Lung (tissue), 12 donors: ENCODE measurements around the gene GPR152. TPM values are rescaled to one million over a fixed set of nuclear protein-coding genes. Genes with fewer than 3 reads are reported as not detected.

Source experiments
- ATAC-seq: fragments of 200-7000 bp; cut with Tn5 transposase; one replicate; pipeline ENCODE4 v1.9.1; 2020; ENCODE audit warnings: moderate number of reproducible peaks; ENCODE audit not compliant: insufficient read depth, low FRiP score
- DNase-seq, 3 donors: peaks; one replicate each; pipeline ENCODE4 v3.0.0-alpha.2; 2013 to 2017
- H3K27ac ChIP-seq, 2 donors: one replicate each; pipeline ENCODE4 v1.5.1; 2013; ENCODE audit warnings: mild to moderate bottlenecking in 2 of 2, moderate library complexity in 2 of 2, control low read depth in 1 of 2, inconsistent platforms in 1 of 2, low read depth in 1 of 2, low read length in 1 of 2
- H3K27me3 ChIP-seq, 3 donors: one replicate each; pipeline ENCODE4 v1.5.1; 2013; ENCODE audit warnings: low read length in 2 of 3; ENCODE audit not compliant: control insufficient read depth in 3 of 3, insufficient read depth in 3 of 3
- H3K36me3 ChIP-seq, 4 donors: one replicate each; pipeline ENCODE4 v1.5.1; 2013; ENCODE audit warnings: low read length in 4 of 4, mild to moderate bottlenecking in 1 of 4, moderate library complexity in 1 of 4; ENCODE audit not compliant: control insufficient read depth in 4 of 4, insufficient read depth in 4 of 4
- H3K4me1 ChIP-seq, 5 donors: one replicate each; pipeline ENCODE4 v1.5.1; 2013; ENCODE audit warnings: low read length in 5 of 5, mild to moderate bottlenecking in 2 of 5, moderate library complexity in 1 of 5; ENCODE audit not compliant: control insufficient read depth in 5 of 5, insufficient read depth in 5 of 5
- H3K4me3 ChIP-seq: one replicate; pipeline ENCODE4 v1.5.1; 2013; ENCODE audit warnings: mild to moderate bottlenecking, control low read depth, moderate library complexity
- H3K9ac ChIP-seq, 2 donors: one replicate each; pipeline ENCODE4 v1.5.1; 2013; ENCODE audit warnings: low read length in 2 of 2, control low read depth in 1 of 2; ENCODE audit not compliant: insufficient read depth in 1 of 2
- H3K9me3 ChIP-seq, 4 donors: one replicate each; pipeline ENCODE4 v1.5.1; 2013; ENCODE audit warnings: low read length in 3 of 4, mild to moderate bottlenecking in 1 of 4, moderate library complexity in 1 of 4; ENCODE audit not compliant: control insufficient read depth in 4 of 4, insufficient read depth in 3 of 4
- CTCF ChIP-seq: IDR thresholded peaks from 2 replicates; pipeline ENCODE4 v1.5.1; 2012; ENCODE audit warnings: mild to moderate bottlenecking; ENCODE audit errors: control extremely low read depth, extremely low read depth
- WGBS, 2 donors: extraction: QIAGEN DNeasy Blood & Tissue Kit; methylation state at CpG; one replicate each; pipeline ENCODE4 v1.1.7; 2013; 5-methylcytosine and 5-hydroxymethylcytosine counted together
- polyA plus RNA-seq, 2 donors: library from polyadenylated mRNA; stranded (reverse); fragments of 200-250 nt; gene quantifications; one replicate each; pipeline ENCODE4 v1.2.1, GENCODE V29; 2013
- total RNA-seq, 2 donors: library from RNA; depleted of rRNA in 1 of 2; stranded (reverse); fragments of >200 nt in 1 of 2; gene quantifications; one replicate each; pipeline ENCODE4 v1.2.1, GENCODE V29; 2014 to 2021
- donor health status: control.
- donor health status: control.
- donor health status: Bipolar disorder and iron deficiency.
- donor health status: healthy.
- donor health status: DM: yes; HTN: yes; CAD: no.

The GPR152 gene
- total and polyA plus RNA-seq, 4 donors: 0.06 TPM; not detected in 3

DNA sequence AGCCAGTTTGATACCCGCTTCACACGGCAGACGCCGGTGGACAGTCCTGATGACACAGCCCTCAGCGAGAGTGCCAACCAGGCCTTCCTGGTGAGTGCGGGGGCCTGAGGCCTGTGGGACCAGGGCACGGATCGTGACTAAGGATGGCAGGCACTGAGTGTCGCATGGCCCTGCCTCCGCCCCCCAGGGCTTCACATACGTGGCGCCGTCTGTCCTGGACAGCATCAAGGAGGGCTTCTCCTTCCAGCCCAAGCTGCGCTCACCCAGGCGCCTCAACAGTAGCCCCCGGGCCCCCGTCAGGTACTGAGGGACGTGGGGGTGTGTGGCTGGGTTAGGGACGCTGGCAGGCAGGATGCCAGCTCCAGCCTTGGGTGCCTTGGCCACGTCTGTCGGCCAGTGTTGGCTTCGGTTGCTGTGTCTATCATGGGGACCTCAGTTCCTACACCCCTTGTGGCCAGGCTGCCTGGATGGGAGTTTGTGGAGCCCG is 18.1 kb downstream of the GPR152 start:
- Histone ChIP-seq H3K9ac (no peak overlapping the region), H3K27me3 (no peaks in the 10 kb centered on the region), H3K9me3 (no peaks in the 10 kb centered on the region), H3K4me3 (no peak overlapping the region), H3K27ac (no peak overlapping the region), H3K4me1 (peaks cover 0 to 2% (median 1%) of the 10 kb centered on the region in 5 donors), H3K36me3 (peaks cover 0 to 66% (median 15%) of the 10 kb centered on the region in 4 donors)
- 86 to 88% methylated on average over 23 of the region's 23 CpGs for WGBS, 2 donors
- no peak for TF ChIP-seq CTCF
- no peak for ATAC-seq
- DNase-seq: no peak

DNA sequence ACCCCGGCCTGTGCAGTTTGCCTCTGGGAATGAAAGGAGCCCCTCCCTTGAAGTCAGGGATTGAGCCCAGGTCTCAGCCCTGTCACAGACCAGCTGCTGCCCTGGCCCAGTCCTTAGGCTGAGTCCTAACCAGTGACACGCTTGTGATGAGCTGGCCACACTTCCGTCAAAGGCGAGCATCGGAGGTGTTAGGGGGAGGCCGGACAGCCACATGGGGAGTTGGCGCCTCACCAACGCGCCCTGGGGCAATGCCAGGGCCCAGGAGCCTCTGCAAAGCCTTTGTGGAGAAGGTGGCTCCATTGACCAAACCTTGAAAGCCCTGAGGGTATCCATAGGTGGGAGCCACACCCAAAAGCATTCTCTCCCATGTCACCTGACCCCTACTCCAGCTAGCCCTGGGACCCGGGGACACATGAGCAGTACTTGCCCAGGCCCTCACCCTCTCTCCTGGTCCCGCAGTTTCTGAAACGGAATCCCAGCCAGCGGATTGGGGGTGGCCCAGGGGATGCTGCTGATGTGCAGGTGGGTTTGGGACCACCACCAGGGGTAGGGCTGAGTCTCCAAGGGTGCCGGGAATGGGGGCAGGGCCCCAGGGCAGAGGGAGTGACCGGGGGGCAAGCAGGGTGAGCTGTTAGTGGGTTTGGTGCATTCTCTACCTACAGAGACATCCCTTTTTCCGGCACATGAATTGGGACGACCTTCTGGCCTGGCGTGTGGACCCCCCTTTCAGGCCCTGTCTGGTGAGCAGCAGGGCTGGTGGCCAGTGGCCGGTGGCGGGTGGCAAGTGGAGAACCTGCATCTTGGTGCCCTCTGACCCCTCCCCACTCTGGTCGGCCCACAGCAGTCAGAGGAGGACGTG is 18.8 kb downstream of the GPR152 start:
- Histone ChIP-seq H3K9ac (no peak overlapping the region), H3K9me3 (no peaks in the 10 kb centered on the region), H3K4me3 (no peak overlapping the region), H3K36me3 (peaks cover 0 to 65% (median 15%) of the 10 kb centered on the region in 4 donors), H3K27ac (no peak overlapping the region), H3K4me1 (peaks cover 0 to 8% (median 5%) of the 10 kb centered on the region in 5 donors), H3K27me3 (no peaks in the 10 kb centered on the region)
- WGBS, 2 donors: 88 to 89% methylated on average over 21 to 22 of the region's 22 CpGs
- no peak for DNase-seq
- TF ChIP-seq CTCF: no peak
- no peak for ATAC-seq

DNA sequence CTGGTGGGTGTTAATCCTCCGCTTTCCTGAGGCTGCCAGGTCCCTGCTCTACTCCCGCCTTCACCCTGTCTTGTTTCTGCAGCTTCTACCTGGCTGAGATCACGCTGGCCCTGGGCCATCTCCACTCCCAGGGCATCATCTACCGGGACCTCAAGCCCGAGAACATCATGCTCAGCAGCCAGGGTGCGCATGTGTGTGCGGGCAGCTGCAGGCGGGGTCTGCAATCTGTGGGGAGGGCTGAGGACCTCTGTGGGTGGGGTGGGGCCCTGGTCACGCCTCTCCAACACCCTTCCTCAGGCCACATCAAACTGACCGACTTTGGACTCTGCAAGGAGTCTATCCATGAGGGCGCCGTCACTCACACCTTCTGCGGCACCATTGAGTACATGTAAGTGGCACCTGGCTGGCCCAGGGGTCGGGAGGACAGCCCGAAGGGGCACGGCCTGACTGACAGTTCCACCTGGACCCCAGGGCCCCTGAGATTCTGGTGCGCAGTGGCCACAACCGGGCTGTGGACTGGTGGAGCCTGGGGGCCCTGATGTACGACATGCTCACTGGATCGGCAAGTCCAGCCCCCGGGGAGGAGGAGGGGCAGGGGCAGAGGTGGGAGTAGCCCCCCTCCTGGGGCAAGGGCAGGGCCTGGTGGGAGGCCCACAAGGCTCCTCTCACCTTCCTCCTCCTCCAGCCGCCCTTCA is 19.7 kb downstream of the GPR152 start:
- ATAC-seq (no peak), DNase-seq (no peak)
- Histone ChIP-seq H3K9me3 (no peaks in the 10 kb centered on the region), H3K4me1 (peaks cover 0 to 9% (median 5%) of the 10 kb centered on the region in 5 donors), H3K9ac (no peak overlapping the region), H3K4me3 (no peak overlapping the region), H3K36me3 (peaks cover 0 to 55% (median 15%) of the 10 kb centered on the region in 4 donors), H3K27ac (no peak overlapping the region), H3K27me3 (no peaks in the 10 kb centered on the region)
- 90 to 93% methylated on average over 22 of the region's 22 CpGs for WGBS, 2 donors
- no peak for TF ChIP-seq CTCF
